Mucosa of descending colon (tissue), 3 donors: ENCODE data around the gene VPS54. TPM values are rescaled to one million over a fixed set of nuclear protein-coding genes. Genes with fewer than 3 reads are reported as not detected.

ENCODE experiments used
- ATAC-seq: fragments of 200-7000 bp; cut with Tn5 transposase; one replicate; pipeline ENCODE4 v1.9.1; 2020; ENCODE audit warnings: mild to moderate bottlenecking, moderate library complexity
- DNase-seq, 3 donors: peaks; one replicate each; pipeline ENCODE4 v3.0.0-alpha.2; 2020
- H3K36me3 ChIP-seq: fragments of 200-600 bp; one replicate; pipeline ENCODE4 v1.8.0; 2021; ENCODE audit warnings: low read depth, mild to moderate bottlenecking
- H3K4me1 ChIP-seq: fragments of 200-600 bp; one replicate; pipeline ENCODE4 v1.8.0; 2021; ENCODE audit warnings: low read depth, mild to moderate bottlenecking
- H3K4me3 ChIP-seq: fragments of 200-600 bp; one replicate; pipeline ENCODE4 v1.8.0; 2021; ENCODE audit warnings: mild to moderate bottlenecking
- H3K9me3 ChIP-seq: fragments of 200-600 bp; one replicate; pipeline ENCODE4 v1.8.0; 2021; ENCODE audit warnings: mild to moderate bottlenecking
- CTCF ChIP-seq: fragments of 200-600 bp; IDR thresholded peaks from one replicate; pipeline ENCODE4 v1.8.0; 2022; ENCODE audit warnings: antibody characterized with exemption, mild to moderate bottlenecking
- intact Hi-C, 2 donors: fragments of 100-400 bp; cut with DNase I in 1 of 2; cut with micrococcal nuclease in 1 of 2; formaldehyde crosslinking; loops; one replicate each; pipeline versions ENCODE4 v1.11.0 to v1.11.1; 2022; cut with DNase I, micrococcal nuclease
- total RNA-seq, 3 donors: library from RNA; stranded (reverse); fragmentation: NEBNext Ultra II Directional in 2 of 3; extraction: Animal tissue kit (Norgen Biotek cat#: 25700) in 2 of 3; gene quantifications; one replicate each; pipeline versions ENCODE4 v1.2.1 to v1.2.4, GENCODE V29; 2021 to 2023
- donor health status: DM: no; HTN: no; CAD: no; lungs with moderate emphysema.
- donor health status: DM: no; HTN: no; CAD: no.
- donor health status: DM: no; HTN: yes; CAD: no.

Gene VPS54
- total RNA-seq, 3 donors from 2014 or later, result 18.1 to 25.7 (median 21.9) TPM

GRCh38 chr2:63984606-63985359 lies 34.4 kb downstream of the VPS54 start:
- Histone ChIP-seq H3K36me3 (no peaks in the 10 kb centered on the region), H3K4me3 (no peak overlapping the region), H3K4me1 (peaks cover 8% of the 10 kb centered on the region), H3K9me3 (no peaks in the 10 kb centered on the region)
- no peak for DNase-seq
- intact Hi-C loops, result no loop called here
- peak; percentile 46 for ATAC-seq
- no peak for TF ChIP-seq CTCF

GRCh38 chr2:63983986-63984605 lies 35.1 kb downstream of the VPS54 start:
- ATAC-seq, result no peak

GRCh38 chr2:63982335-63982734 lies 36.9 kb downstream of the VPS54 start:
- Histone ChIP-seq H3K4me3 (no peak overlapping the region), H3K4me1 (peaks cover 8% of the 10 kb centered on the region), H3K9me3 (no peaks in the 10 kb centered on the region), H3K36me3 (no peaks in the 10 kb centered on the region)
- intact Hi-C loops, result no loop called here
- DNase-seq (no peak), ATAC-seq (no peak)
- no peak for TF ChIP-seq CTCF

More at GRCh38 chr2:63983986-63984605, 35.1 kb downstream of the VPS54 start:
- no peaks in the 10 kb centered on the region for H3K36me3 ChIP-seq
- intact Hi-C loops, result no loop called here
- H3K9me3 ChIP-seq, result no peaks in the 10 kb centered on the region
- H3K4me3 ChIP-seq, result no peak overlapping the region
- TF ChIP-seq CTCF, result no peak
- peaks cover 8% of the 10 kb centered on the region for H3K4me1 ChIP-seq
- DNase-seq, result no peak

GRCh38 chr2:63981702-63982103 lies 37.5 kb downstream of the VPS54 start:
- H3K4me3 ChIP-seq, result no peak overlapping the region
- peaks cover 8% of the 10 kb centered on the region for H3K4me1 ChIP-seq
- peak; percentile 40 for ATAC-seq
- no peaks in the 10 kb centered on the region for H3K9me3 ChIP-seq
- no peak for TF ChIP-seq CTCF
- intact Hi-C loops, result no loop called here
- DNase-seq, result no peak
- H3K36me3 ChIP-seq, result no peaks in the 10 kb centered on the region

- H3K9me3 ChIP-seq, result no peaks in the 10 kb centered on the region
- peaks cover 8% of the 10 kb centered on the region for H3K4me1 ChIP-seq
- no peak for TF ChIP-seq CTCF
- intact Hi-C loops, result no loop called here
- no peaks in the 10 kb centered on the region for H3K36me3 ChIP-seq
- ATAC-seq (no peak), DNase-seq (no peak)
- H3K4me3 ChIP-seq, result no peak overlapping the region
These were observed 38.4 kb downstream of the VPS54 start for GRCh38 chr2:63980794-63981193.
